Right lobe of liver (tissue), 4 donors: ENCODE measurements around the gene EYA4.

Experiments
- CTCF ChIP-seq, 4 donors: fragments of 200-600 bp in 3 of 4; fragments of 450-650 bp in 1 of 4; IDR thresholded peaks; one replicate each; pipeline versions ENCODE4 v1.5.1 to v1.8.0; 2016 to 2022; ENCODE audit warnings: antibody characterized with exemption in 4 of 4, mild to moderate bottlenecking in 2 of 4
- POLR2A ChIP-seq: fragments of 450-650 bp; IDR thresholded peaks from one replicate; pipeline ENCODE4 v1.6.1; 2017; ENCODE audit warnings: antibody characterized with exemption, mild to moderate bottlenecking
- donor health status: DM: no; HTN: no; CAD: no.
- donor health status: DM: no; HTN: no; CAD: no.
- donor health status: DM: no; HTN: yes; CAD: no.

- TF ChIP-seq CTCF (IDR thresholded peaks at IDR 0.05) (no peak), POLR2A (no peak)
Observed at GRCh38 chr6:133528566-133528965, 287.4 kb downstream of the EYA4 start.
